Left ventricle myocardium inferior (tissue), 1 donor: Measurements from ENCODE around the gene SMIM32. TPM values are rescaled to one million over a fixed set of nuclear protein-coding genes. Genes with fewer than 3 reads are reported as not detected.

Source experiments
- DNase-seq: peaks from one replicate; pipeline ENCODE4 v3.0.0-alpha.2; 2020
- H3K27ac ChIP-seq: fragments of 200-600 bp; replicated peaks from 2 replicates; pipeline ENCODE4 v1.8.0; 2021
- H3K27me3 ChIP-seq: fragments of 200-600 bp; 2 replicates; pipeline ENCODE4 v1.8.0; 2021; ENCODE audit warnings: low read depth
- H3K36me3 ChIP-seq: fragments of 200-600 bp; 2 replicates; pipeline ENCODE4 v1.8.0; 2021
- H3K4me1 ChIP-seq: fragments of 200-600 bp; 2 replicates; pipeline ENCODE4 v1.8.0; 2021
- H3K4me3 ChIP-seq: fragments of 200-600 bp; 2 replicates; pipeline ENCODE4 v1.8.0; 2021; ENCODE audit warnings: mild to moderate bottlenecking, moderate library complexity
- H3K9me3 ChIP-seq: fragments of 200-600 bp; replicated peaks from 2 replicates; pipeline ENCODE4 v1.8.0; 2021
- CTCF ChIP-seq: fragments of 200-600 bp; IDR thresholded peaks from 2 replicates; pipeline ENCODE4 v1.8.0; 2021; ENCODE audit warnings: antibody characterized with exemption, mild to moderate bottlenecking, borderline replicate concordance
- intact Hi-C: fragments of 100-400 bp; cut with micrococcal nuclease; formaldehyde crosslinking; loops from one replicate; pipeline ENCODE4 v1.11.0; 2022
- total RNA-seq: library from RNA; stranded (reverse); fragmentation: NEBNext Ultra II Directional; extraction: Animal tissue kit (Norgen Biotek cat#: 25700); gene quantifications from one replicate; pipeline ENCODE4 v1.2.1, GENCODE V29; 2021
- donor health status: DM: no; HTN: yes; CAD: no; lungs with severe emphysema.

The SMIM32 gene
- total RNA-seq, 1 donor from 2014 or later, result not detected

DNA sequence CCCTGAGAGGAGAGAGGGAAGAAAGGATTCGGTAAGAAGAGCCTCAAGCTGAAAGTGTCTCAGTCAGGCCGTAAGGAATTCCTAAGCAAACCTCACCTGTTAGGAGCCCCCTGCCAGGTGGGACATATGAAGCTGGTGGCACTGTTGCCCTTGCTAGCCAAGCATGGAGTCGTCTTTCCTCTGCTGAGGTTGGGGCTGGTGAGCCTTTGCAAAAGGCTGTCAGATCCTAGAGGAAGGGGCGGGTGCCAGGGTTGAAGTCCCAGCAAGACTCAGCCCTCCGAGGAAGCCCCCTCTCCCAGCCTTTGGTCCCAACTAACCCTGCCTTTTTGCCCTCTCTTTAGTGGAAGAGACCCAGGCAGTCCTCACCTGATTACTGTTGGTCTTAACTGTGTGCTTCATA is 5.5 kb upstream of the SMIM32 start:
- intact Hi-C loops, result no loop called here
- Histone ChIP-seq H3K27ac (no peak overlapping the region), H3K4me1 (peaks cover 2% of the 10 kb centered on the region), H3K4me3 (no peak overlapping the region), H3K27me3 (peaks cover 88% of the 10 kb centered on the region), H3K36me3 (no peaks in the 10 kb centered on the region), H3K9me3 (no peaks in the 10 kb centered on the region)
- no peak for DNase-seq
- no peak for TF ChIP-seq CTCF

DNA sequence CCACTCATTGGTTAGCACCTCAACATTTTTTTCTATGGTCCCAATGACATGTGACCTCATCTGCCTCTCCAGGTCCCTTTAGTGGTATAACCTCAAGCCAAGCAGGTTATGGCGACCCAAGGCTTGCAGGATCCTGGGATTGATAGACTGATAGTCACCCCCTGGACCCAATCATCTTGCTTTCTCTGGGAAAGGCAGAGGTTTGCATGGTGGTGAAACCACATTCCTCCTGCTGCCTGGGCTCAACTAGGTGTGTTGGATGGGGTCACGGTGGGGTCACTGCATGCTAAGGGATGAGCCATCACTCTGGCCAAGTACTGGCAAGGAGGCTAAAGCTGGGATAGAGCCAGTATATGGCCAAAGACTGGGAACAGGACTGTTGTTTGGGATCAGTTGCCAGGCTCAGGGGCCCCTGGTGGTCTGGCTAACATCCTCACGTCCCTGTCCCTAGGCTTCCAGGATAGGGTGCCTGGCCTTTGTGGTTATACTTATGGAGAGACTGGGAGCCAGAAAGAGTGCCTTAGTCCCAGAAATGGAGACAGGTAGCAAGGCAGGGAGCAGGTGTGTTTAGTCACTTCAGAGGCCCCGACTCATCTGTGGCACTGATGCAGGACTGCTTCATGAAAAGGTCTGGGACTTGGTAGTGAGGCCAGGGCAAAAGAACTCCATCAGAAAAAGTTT is 4.6 kb upstream of the SMIM32 start:
- intact Hi-C loops, result no loop called here
- Histone ChIP-seq H3K9me3 (no peaks in the 10 kb centered on the region), H3K4me1 (peaks cover 10% of the 10 kb centered on the region), H3K27ac (no peak overlapping the region), H3K36me3 (no peaks in the 10 kb centered on the region), H3K4me3 (no peak overlapping the region), H3K27me3 (peaks cover 94% of the 10 kb centered on the region)
- no peak for DNase-seq
- TF ChIP-seq CTCF, result no peak

DNA sequence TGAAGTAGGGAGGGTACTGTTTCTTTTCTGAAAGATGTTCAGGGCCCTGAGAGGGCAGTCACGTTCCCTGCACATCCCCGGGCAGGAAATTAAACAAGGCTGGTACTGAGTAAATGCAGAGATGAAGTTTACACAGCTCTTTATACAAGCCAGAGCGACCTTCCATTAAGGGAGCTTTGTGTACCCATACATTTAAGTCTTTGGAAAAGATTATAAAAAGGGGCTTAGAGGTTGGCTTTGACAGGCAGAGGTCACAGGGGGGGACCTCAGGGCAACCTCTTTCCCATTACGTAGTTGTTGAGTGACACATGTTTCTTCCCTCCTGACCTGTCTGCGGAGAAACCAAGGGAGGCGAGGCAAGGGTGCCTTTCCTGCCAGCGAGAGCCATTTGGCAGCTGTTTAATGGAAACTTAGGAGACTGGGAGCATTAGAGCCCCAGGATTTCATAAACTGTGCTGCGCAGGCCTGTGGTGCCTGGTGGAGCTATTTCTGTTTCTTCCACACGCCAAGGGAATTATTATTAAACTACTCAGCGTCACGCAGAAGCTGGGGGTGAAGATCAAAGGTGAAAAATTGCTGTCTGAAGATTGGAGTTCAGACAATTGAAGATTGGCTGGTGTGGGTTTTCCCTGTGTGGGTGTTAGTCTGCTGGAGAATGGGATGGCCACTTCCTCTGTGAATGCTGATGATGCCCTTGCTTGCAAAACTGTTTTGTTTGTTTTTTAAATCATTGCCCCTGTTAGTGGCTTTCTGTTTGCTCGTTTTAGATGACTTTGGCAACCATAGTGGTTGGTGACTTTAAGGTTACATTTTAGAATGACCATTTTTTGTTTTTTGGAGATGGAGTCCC is 3.2 kb upstream of the SMIM32 start:
- H3K9me3 ChIP-seq, result no peaks in the 10 kb centered on the region
- peaks cover 100% of the 10 kb centered on the region for H3K27me3 ChIP-seq
- H3K4me3 ChIP-seq, result no peak overlapping the region
- intact Hi-C loops, result no loop called here
- H3K36me3 ChIP-seq, result no peaks in the 10 kb centered on the region
- H3K27ac ChIP-seq, result no peak overlapping the region
- peaks cover 24% of the 10 kb centered on the region for H3K4me1 ChIP-seq
- no peak for TF ChIP-seq CTCF
- DNase-seq, result no peak

DNA sequence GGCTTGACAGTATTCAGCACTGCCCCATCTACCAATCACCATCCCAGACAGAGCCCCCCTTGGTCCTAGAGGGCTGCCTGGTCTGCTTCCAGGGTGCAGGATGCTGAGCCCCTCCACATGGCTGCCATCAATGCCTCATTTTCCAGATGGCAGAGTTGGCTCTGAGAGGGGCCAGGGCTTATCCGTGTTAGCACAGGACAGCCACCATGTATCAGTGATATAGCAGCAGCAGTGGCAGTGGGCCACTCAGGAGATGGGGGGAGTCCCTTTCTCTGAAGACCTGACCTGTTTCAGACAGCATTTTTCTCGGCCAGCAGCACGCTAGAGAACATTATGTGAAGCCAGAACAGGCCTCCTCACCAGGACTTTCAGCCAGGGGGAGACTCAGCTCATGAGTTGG is 1.6 kb upstream of the SMIM32 start:
- H3K4me1 ChIP-seq, result peaks cover 26% of the 10 kb centered on the region
- no peak for TF ChIP-seq CTCF
- no peak overlapping the region for H3K27ac ChIP-seq
- no peak overlapping the region for H3K4me3 ChIP-seq
- H3K36me3 ChIP-seq, result peaks cover under 1% of the 10 kb centered on the region
- no peak for DNase-seq
- H3K27me3 ChIP-seq, result peaks cover 100% of the 10 kb centered on the region
- intact Hi-C loops, result no loop called here
- no peaks in the 10 kb centered on the region for H3K9me3 ChIP-seq

DNA sequence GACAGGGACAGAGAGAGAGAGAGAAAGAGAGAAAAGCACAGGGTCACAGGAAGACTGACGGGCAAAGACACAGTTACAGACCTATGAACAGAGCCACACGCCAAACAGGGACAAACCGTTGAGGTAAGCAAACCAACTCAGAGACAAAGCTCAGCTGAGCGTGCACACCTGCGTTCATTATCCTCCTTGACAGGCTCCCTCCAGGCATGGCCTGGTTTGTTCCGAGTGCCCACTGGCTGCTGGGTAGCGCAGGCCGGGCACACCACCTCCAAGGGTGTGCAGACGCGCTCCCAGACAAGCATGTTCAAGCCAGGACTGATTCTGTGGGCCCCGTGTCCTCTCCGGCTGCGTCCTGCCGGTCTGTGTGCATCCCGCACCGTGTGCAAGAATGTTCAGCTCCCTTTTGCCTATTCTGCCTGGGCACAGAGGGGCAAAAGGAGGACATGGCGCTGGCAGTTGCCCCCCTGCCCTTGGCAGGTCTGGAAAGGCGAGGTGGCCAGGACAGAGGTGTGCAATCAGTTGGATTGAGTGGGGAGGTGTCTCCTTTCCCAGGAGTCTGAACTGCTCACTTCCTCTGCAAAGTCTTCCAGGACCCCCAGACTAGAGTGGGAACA is 467 bp upstream of the SMIM32 start:
- intact Hi-C loops, result no loop called here
- Histone ChIP-seq H3K4me1 (peaks cover 26% of the 10 kb centered on the region), H3K27me3 (peaks cover 91% of the 10 kb centered on the region), H3K36me3 (peaks cover 12% of the 10 kb centered on the region), H3K27ac (no peak overlapping the region), H3K4me3 (peak overlapping the region; percentile 68), H3K9me3 (no peaks in the 10 kb centered on the region)
- DNase-seq, result no peak
- no peak for TF ChIP-seq CTCF
